HL-60 (cell line): ENCODE results near the gene CD300H.

Source experiments
- GABPA ChIP-seq: IDR thresholded peaks from 2 replicates; pipeline ENCODE4 v1.6.1; 2012; ENCODE audit warnings: low read depth
- POLR2AphosphoS5 ChIP-seq: IDR thresholded peaks from 2 replicates; pipeline ENCODE4 v1.6.1; 2012; ENCODE audit warnings: low read depth
- REST ChIP-seq: IDR thresholded peaks from 2 replicates; pipeline ENCODE4 v1.6.1; 2012; ENCODE audit warnings: low read depth; ENCODE audit not compliant: insufficient replicate concordance
- SPI1 ChIP-seq: IDR thresholded peaks from 2 replicates; pipeline ENCODE4 v1.6.1; 2012; ENCODE audit warnings: low read depth, mild to moderate bottlenecking, borderline replicate concordance
- TF ChIP-seq, protein P1 (sequence below): IDR thresholded peaks from one replicate; pipeline ENCODE4 v1.5.1; 2011; ENCODE audit warnings: low read length, control low read depth, inconsistent platforms; ENCODE audit not compliant: insufficient read depth

- TF ChIP-seq, protein P1, sequence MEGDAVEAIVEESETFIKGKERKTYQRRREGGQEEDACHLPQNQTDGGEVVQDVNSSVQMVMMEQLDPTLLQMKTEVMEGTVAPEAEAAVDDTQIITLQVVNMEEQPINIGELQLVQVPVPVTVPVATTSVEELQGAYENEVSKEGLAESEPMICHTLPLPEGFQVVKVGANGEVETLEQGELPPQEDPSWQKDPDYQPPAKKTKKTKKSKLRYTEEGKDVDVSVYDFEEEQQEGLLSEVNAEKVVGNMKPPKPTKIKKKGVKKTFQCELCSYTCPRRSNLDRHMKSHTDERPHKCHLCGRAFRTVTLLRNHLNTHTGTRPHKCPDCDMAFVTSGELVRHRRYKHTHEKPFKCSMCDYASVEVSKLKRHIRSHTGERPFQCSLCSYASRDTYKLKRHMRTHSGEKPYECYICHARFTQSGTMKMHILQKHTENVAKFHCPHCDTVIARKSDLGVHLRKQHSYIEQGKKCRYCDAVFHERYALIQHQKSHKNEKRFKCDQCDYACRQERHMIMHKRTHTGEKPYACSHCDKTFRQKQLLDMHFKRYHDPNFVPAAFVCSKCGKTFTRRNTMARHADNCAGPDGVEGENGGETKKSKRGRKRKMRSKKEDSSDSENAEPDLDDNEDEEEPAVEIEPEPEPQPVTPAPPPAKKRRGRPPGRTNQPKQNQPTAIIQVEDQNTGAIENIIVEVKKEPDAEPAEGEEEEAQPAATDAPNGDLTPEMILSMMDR, result no peak
- TF ChIP-seq REST (no peak), POLR2AphosphoS5 (no peak), SPI1 (no peak), GABPA (no peak)
Measured at GRCh38 chr17:74604200-74604599, 36.9 kb upstream of the CD300H start.
